GM23338 (cell line): ENCODE measurements around the gene DPF1.

Experiments
- EZH2phosphoT487 ChIP-seq: fragments of 200-600 bp; sonication (generic); IDR thresholded peaks from one replicate; pipeline ENCODE4 v1.8.1; 2018; ENCODE audit warnings: antibody characterized with exemption; ENCODE audit not compliant: unreplicated experiment
- POLR2AphosphoS5 ChIP-seq: IDR thresholded peaks from 2 replicates; pipeline ENCODE4 v1.6.1; 2016; ENCODE audit warnings: antibody characterized with exemption, low read depth
- ZNF331 ChIP-seq: fragments of 250-450 bp; sonication (Bioruptor Pico); IDR thresholded peaks from 2 replicates; pipeline ENCODE4 v1.5.0; 2020; ENCODE audit warnings: low read depth, mild to moderate bottlenecking, moderate library complexity
- TF ChIP-seq, protein P1 (sequence below), 2 experiments: fragments of 200-600 bp in 1 of 2; sonication (generic) in 1 of 2; conservative IDR thresholded peaks; 2 replicates each; pipeline versions ENCODE4 v1.5.1 to v1.6.1; 2016 to 2017; ENCODE audit warnings: antibody characterized with exemption in 2 of 2, low read depth in 2 of 2, mild to moderate bottlenecking in 2 of 2, moderate library complexity in 1 of 2

DNA sequence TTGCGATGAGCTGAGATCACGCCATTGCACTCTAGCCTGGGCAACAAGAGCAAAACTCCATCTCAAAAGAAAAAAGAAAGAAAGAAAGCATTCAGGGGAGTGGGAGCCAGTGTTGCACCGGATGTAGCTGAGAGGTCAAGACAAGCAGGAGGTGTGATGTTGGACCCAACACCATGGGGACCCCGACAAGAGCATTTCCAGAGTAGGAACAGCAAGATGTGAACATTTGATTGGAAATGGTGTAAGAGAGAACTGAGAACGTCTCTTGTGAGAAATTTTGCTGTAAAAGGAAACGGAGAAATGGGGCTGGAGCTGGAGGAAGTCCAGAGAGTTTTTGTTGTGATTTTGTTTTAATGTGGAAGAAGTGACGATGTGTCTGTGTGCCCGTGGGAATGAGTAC is 15.8 kb upstream of the DPF1 start:
- TF ChIP-seq, protein P1, sequence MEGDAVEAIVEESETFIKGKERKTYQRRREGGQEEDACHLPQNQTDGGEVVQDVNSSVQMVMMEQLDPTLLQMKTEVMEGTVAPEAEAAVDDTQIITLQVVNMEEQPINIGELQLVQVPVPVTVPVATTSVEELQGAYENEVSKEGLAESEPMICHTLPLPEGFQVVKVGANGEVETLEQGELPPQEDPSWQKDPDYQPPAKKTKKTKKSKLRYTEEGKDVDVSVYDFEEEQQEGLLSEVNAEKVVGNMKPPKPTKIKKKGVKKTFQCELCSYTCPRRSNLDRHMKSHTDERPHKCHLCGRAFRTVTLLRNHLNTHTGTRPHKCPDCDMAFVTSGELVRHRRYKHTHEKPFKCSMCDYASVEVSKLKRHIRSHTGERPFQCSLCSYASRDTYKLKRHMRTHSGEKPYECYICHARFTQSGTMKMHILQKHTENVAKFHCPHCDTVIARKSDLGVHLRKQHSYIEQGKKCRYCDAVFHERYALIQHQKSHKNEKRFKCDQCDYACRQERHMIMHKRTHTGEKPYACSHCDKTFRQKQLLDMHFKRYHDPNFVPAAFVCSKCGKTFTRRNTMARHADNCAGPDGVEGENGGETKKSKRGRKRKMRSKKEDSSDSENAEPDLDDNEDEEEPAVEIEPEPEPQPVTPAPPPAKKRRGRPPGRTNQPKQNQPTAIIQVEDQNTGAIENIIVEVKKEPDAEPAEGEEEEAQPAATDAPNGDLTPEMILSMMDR (conservative IDR thresholded peaks at IDR 0.05; ENCODE audit: low read depth in 2 of 2), result no peak
- no peak for TF ChIP-seq POLR2AphosphoS5
- no peak for TF ChIP-seq ZNF331
- TF ChIP-seq EZH2phosphoT487, result no peak
